DND-41 (cell line): ENCODE data around the gene TLCD3B.

Experiments
- ATAC-seq: fragments of 200-7000 bp; cut with Tn5 transposase; 3 replicates; pipeline ENCODE4 v1.9.1; 2021; ENCODE audit warnings: low read depth; ENCODE audit not compliant: insufficient read depth
- DNase-seq: peaks from one replicate; pipeline ENCODE4 v3.0.0-alpha.2; 2020
- H2AFZ ChIP-seq: 2 replicates; pipeline ENCODE4 v1.6.0; 2012; ENCODE audit warnings: low read depth, low read length
- H3K27ac ChIP-seq: 2 replicates; pipeline ENCODE4 v1.5.1; 2012; ENCODE audit warnings: low read length, inconsistent platforms
- H3K27me3 ChIP-seq: fragments of 200-600 bp; sonication (generic); 2 replicates; pipeline ENCODE4 v1.6.0; 2012; ENCODE audit warnings: low read length, mild to moderate bottlenecking, inconsistent platforms; ENCODE audit not compliant: insufficient read depth, poor library complexity
- H3K36me3 ChIP-seq: 2 replicates; pipeline ENCODE4 v1.5.1; 2012; ENCODE audit warnings: low read length, inconsistent platforms; ENCODE audit not compliant: insufficient read depth
- H3K4me1 ChIP-seq: 2 replicates; pipeline ENCODE4 v1.5.1; 2012; ENCODE audit warnings: mild to moderate bottlenecking, low read length; ENCODE audit not compliant: insufficient read depth
- H3K4me2 ChIP-seq: 2 replicates; pipeline ENCODE4 v1.6.0; 2012; ENCODE audit warnings: mild to moderate bottlenecking, moderate library complexity, low read length, inconsistent platforms; ENCODE audit not compliant: insufficient read depth
- H3K4me3 ChIP-seq, 2 experiments: fragments of 200-600 bp in 1 of 2; shearing (Covaris generic) in 1 of 2; 2 replicates each; pipeline ENCODE4 v1.5.1; 2012 to 2016; ENCODE audit warnings: inconsistent platforms in 2 of 2, low read length in 2 of 2, mild to moderate bottlenecking in 2 of 2, low read depth in 1 of 2, moderate library complexity in 1 of 2
- H3K79me2 ChIP-seq: 2 replicates; pipeline ENCODE4 v1.6.0; 2012; ENCODE audit warnings: low read length, inconsistent platforms; ENCODE audit not compliant: insufficient read depth
- H3K9ac ChIP-seq: 2 replicates; pipeline ENCODE4 v1.6.0; 2012; ENCODE audit warnings: low read depth, mild to moderate bottlenecking, inconsistent platforms, low read length, moderate library complexity
- H3K9me3 ChIP-seq: 2 replicates; pipeline ENCODE4 v1.5.1; 2012; ENCODE audit warnings: low read length, moderate library complexity, mild to moderate bottlenecking, inconsistent platforms; ENCODE audit not compliant: insufficient read depth, severe bottlenecking
- H4K20me1 ChIP-seq: 2 replicates; pipeline ENCODE4 v1.6.0; 2012; ENCODE audit warnings: low read length; ENCODE audit not compliant: insufficient read depth
- CTCF ChIP-seq: IDR thresholded peaks from 2 replicates; pipeline ENCODE4 v1.5.1; 2012; ENCODE audit warnings: borderline replicate concordance, low read length, moderate library complexity, mild to moderate bottlenecking; ENCODE audit not compliant: poor library complexity, severe bottlenecking; ENCODE audit errors: extremely low read depth
- EZH2 ChIP-seq: IDR thresholded peaks from 3 replicates; pipeline ENCODE4 v1.6.1; 2012; ENCODE audit warnings: borderline replicate concordance, low read depth, mild to moderate bottlenecking, moderate library complexity, low read length, inconsistent platforms; ENCODE audit not compliant: severe bottlenecking

Gene TLCD3B

GRCh38 chr16:29978564-29979270, 52.4 kb downstream of the TLCD3B start:
- Histone ChIP-seq H3K27ac (no peak overlapping the region), H3K9ac (no peak overlapping the region), H2AFZ (no peak overlapping the region), H3K4me3 (no peak overlapping the region), H3K9me3 (no peaks in the 10 kb centered on the region), H3K79me2 (peaks cover 48% of the 10 kb centered on the region), H3K36me3 (peaks cover 69% of the 10 kb centered on the region), H3K4me2 (no peak overlapping the region), H3K27me3 (no peaks in the 10 kb centered on the region), H4K20me1 (peaks cover 48% of the 10 kb centered on the region), H3K4me1 (peaks cover 34% of the 10 kb centered on the region)
- TF ChIP-seq CTCF (no peak), EZH2 (no peak)
- DNase-seq (no peak), ATAC-seq (no peak)

DNA sequence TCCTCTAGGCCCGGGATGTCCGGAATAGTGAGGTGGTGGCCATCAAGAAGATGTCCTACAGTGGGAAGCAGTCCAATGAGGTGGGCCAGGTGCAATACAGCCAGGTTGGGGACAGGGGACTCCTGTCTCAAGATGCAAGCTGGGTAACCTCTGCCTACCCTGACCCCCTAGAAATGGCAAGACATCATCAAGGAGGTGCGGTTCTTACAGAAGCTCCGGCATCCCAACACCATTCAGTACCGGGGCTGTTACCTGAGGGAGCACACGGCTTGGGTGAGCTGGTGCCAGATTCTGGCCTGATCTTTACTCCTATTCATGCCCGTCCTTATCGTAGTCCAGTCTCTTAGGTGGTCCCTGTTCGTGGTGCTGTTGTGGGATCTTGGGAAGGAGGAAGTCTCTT, 53.0 kb downstream of the TLCD3B start:
- H3K4me2 ChIP-seq = no peak overlapping the region
- peaks cover 48% of the 10 kb centered on the region for H4K20me1 ChIP-seq
- DNase-seq (no peak), ATAC-seq (no peak)
- no peaks in the 10 kb centered on the region for H3K27me3 ChIP-seq
- H3K79me2 ChIP-seq = peaks cover 49% of the 10 kb centered on the region
- no peaks in the 10 kb centered on the region for H3K9me3 ChIP-seq
- H3K27ac ChIP-seq = no peak overlapping the region
- H2AFZ ChIP-seq = no peak overlapping the region
- no peak overlapping the region for H3K4me3 ChIP-seq
- peaks cover 64% of the 10 kb centered on the region for H3K36me3 ChIP-seq
- TF ChIP-seq CTCF (no peak), EZH2 (no peak)
- H3K4me1 ChIP-seq = peaks cover 39% of the 10 kb centered on the region
- H3K9ac ChIP-seq = no peak overlapping the region

GRCh38 chr16:29977063-29977825, 53.8 kb downstream of the TLCD3B start:
- no peak overlapping the region for H3K4me3 ChIP-seq
- H3K27ac ChIP-seq = no peak overlapping the region; the same call in 1 of the 2 replicates
- H3K9me3 ChIP-seq = no peaks in the 10 kb centered on the region
- H3K36me3 ChIP-seq = peaks cover 63% of the 10 kb centered on the region
- no peaks in the 10 kb centered on the region for H3K27me3 ChIP-seq
- H3K79me2 ChIP-seq = peaks cover 49% of the 10 kb centered on the region
- TF ChIP-seq CTCF = no peak
- H3K9ac ChIP-seq = peak overlapping the region; percentile 90; the same call in 1 of the 2 replicates
- H2AFZ ChIP-seq = no peak overlapping the region
- peak overlapping the region; percentile 79; the same call in 1 of the 2 replicates for H3K4me2 ChIP-seq
- ATAC-seq (no peak), DNase-seq (no peak)
- peaks cover 45% of the 10 kb centered on the region for H3K4me1 ChIP-seq
- H4K20me1 ChIP-seq = peaks cover 48% of the 10 kb centered on the region
